ENCODE results near the gene CYB5RL.
"Not testable (repeated sequence)": the region's sequence is repeated elsewhere in the genome, so short reads cannot be mapped to it uniquely, and the experiment has no call there.

The CYB5RL gene

GRCh38 chr1:54240741-54241335, 41.0 kb upstream of the CYB5RL start:
- Histone ChIP-seq H3K27ac (no peak overlapping the region), H3K9ac (ENCODE audit: insufficient read length) (no peak overlapping the region), H3K4me3 (no peak overlapping the region), H3K9me3 (ENCODE audit: low read depth, low read length) (no peaks in the 10 kb centered on the region), H3K36me3 (ENCODE audit: insufficient read depth, low read length) (peaks cover 39% of the 10 kb centered on the region)
- DNase-seq (ENCODE audit: low read depth, low spot score), result no peak
- no peak for TF ChIP-seq EZH2 (IDR thresholded peaks at IDR 0.05)
- TF ChIP-seq FOXP2 (optimal IDR thresholded peaks at IDR 0.05; ENCODE audit: control extremely low read depth, extremely low read length, insufficient read depth), result no peak
- no peak for TF ChIP-seq POLR2AphosphoS5 (IDR thresholded peaks at IDR 0.05; ENCODE audit: borderline replicate concordance, low read depth, low read length)

- TF ChIP-seq POLR2AphosphoS5 (IDR thresholded peaks at IDR 0.05; ENCODE audit: borderline replicate concordance, low read depth, low read length) (no peak), EZH2 (IDR thresholded peaks at IDR 0.05) (no peak), FOXP2 (optimal IDR thresholded peaks at IDR 0.05; ENCODE audit: control extremely low read depth, extremely low read length, insufficient read depth) (no peak)
- Histone ChIP-seq H3K9ac (ENCODE audit: insufficient read length) (no peak overlapping the region), H3K9me3 (ENCODE audit: low read depth, low read length) (no peaks in the 10 kb centered on the region), H3K4me3 (no peak overlapping the region), H3K36me3 (ENCODE audit: insufficient read depth, low read length) (peaks cover 39% of the 10 kb centered on the region), H3K27ac (no peak overlapping the region)
- DNase-seq (ENCODE audit: low read depth, low spot score), result no peak
Measured at GRCh38 chr1:54239631-54240031, 39.8 kb upstream of the CYB5RL start.

GRCh38 chr1:54239035-54239383, 39.2 kb upstream of the CYB5RL start:
- DNase-seq (ENCODE audit: low read depth, low spot score), result no peak
- no peak overlapping the region for H3K27ac ChIP-seq
- H3K4me3 ChIP-seq, result no peak overlapping the region
- H3K36me3 ChIP-seq (ENCODE audit: insufficient read depth, low read length), result peaks cover 39% of the 10 kb centered on the region
- TF ChIP-seq FOXP2 (optimal IDR thresholded peaks at IDR 0.05; ENCODE audit: control extremely low read depth, extremely low read length, insufficient read depth), result no peak
- TF ChIP-seq EZH2 (IDR thresholded peaks at IDR 0.05), result no peak
- no peak for TF ChIP-seq POLR2AphosphoS5 (IDR thresholded peaks at IDR 0.05; ENCODE audit: borderline replicate concordance, low read depth, low read length)
- H3K9me3 ChIP-seq (ENCODE audit: low read depth, low read length), result no peaks in the 10 kb centered on the region
- H3K9ac ChIP-seq (ENCODE audit: insufficient read length), result no peak overlapping the region

- TF ChIP-seq FOXP2 (optimal IDR thresholded peaks at IDR 0.05; ENCODE audit: control extremely low read depth, extremely low read length, insufficient read depth) (no peak), POLR2AphosphoS5 (IDR thresholded peaks at IDR 0.05; ENCODE audit: borderline replicate concordance, low read depth, low read length) (no peak), EZH2 (IDR thresholded peaks at IDR 0.05) (no peak)
- Histone ChIP-seq H3K9ac (ENCODE audit: insufficient read length) (no peak overlapping the region), H3K36me3 (ENCODE audit: insufficient read depth, low read length) (peaks cover 39% of the 10 kb centered on the region), H3K9me3 (ENCODE audit: low read depth, low read length) (no peaks in the 10 kb centered on the region), H3K27ac (no peak overlapping the region), H3K4me3 (no peak overlapping the region)
- DNase-seq (ENCODE audit: low read depth, low spot score), result no peak
Measured at GRCh38 chr1:54238353-54239034, 38.7 kb upstream of the CYB5RL start.

GRCh38 chr1:54237586-54237985, 37.8 kb upstream of the CYB5RL start:
- Histone ChIP-seq H3K4me3 (no peak overlapping the region), H3K9ac (ENCODE audit: insufficient read length) (no peak overlapping the region), H3K27ac (no peak overlapping the region), H3K9me3 (ENCODE audit: low read depth, low read length) (no peaks in the 10 kb centered on the region), H3K36me3 (ENCODE audit: insufficient read depth, low read length) (peaks cover 36% of the 10 kb centered on the region)
- no peak for DNase-seq (ENCODE audit: low read depth, low spot score)
- no peak for TF ChIP-seq POLR2AphosphoS5 (IDR thresholded peaks at IDR 0.05; ENCODE audit: borderline replicate concordance, low read depth, low read length)
- TF ChIP-seq EZH2 (IDR thresholded peaks at IDR 0.05), result no peak
- TF ChIP-seq FOXP2 (optimal IDR thresholded peaks at IDR 0.05; ENCODE audit: control extremely low read depth, extremely low read length, insufficient read depth), result no peak

GRCh38 chr1:54234284-54234683, 34.5 kb upstream of the CYB5RL start:
- TF ChIP-seq POLR2AphosphoS5 (IDR thresholded peaks at IDR 0.05; ENCODE audit: borderline replicate concordance, low read depth, low read length), result no peak
- TF ChIP-seq EZH2 (IDR thresholded peaks at IDR 0.05), result no peak
- TF ChIP-seq FOXP2 (optimal IDR thresholded peaks at IDR 0.05; ENCODE audit: control extremely low read depth, extremely low read length, insufficient read depth), result no peak
- Histone ChIP-seq H3K9ac (ENCODE audit: insufficient read length) (no peak overlapping the region), H3K27ac (no peak overlapping the region), H3K36me3 (ENCODE audit: insufficient read depth, low read length) (peaks cover 31% of the 10 kb centered on the region), H3K4me3 (no peak overlapping the region), H3K9me3 (ENCODE audit: low read depth, low read length) (no peaks in the 10 kb centered on the region)
- no peak for DNase-seq (ENCODE audit: low read depth, low spot score)

- not testable (repeated sequence) for DNase-seq (ENCODE audit: low read depth, low spot score); H3K4me3 ChIP-seq; H3K9ac ChIP-seq (ENCODE audit: insufficient read length); H3K9me3 ChIP-seq (ENCODE audit: low read depth, low read length); H3K27ac ChIP-seq
- H3K36me3 ChIP-seq (ENCODE audit: insufficient read depth, low read length), result peaks cover 20% of the 10 kb centered on the region
Measured at GRCh38 chr1:54233196-54233595, 33.4 kb upstream of the CYB5RL start.

- Histone ChIP-seq H3K9me3 (ENCODE audit: low read depth, low read length) (no peaks in the 10 kb centered on the region), H3K9ac (ENCODE audit: insufficient read length) (no peak overlapping the region), H3K27ac (no peak overlapping the region), H3K4me3 (no peak overlapping the region), H3K36me3 (ENCODE audit: insufficient read depth, low read length) (no peaks in the 10 kb centered on the region)
- TF ChIP-seq EZH2 (IDR thresholded peaks at IDR 0.05) (no peak), FOXP2 (optimal IDR thresholded peaks at IDR 0.05; ENCODE audit: control extremely low read depth, extremely low read length, insufficient read depth) (no peak), POLR2AphosphoS5 (IDR thresholded peaks at IDR 0.05; ENCODE audit: borderline replicate concordance, low read depth, low read length) (no peak)
- no peak for DNase-seq (ENCODE audit: low read depth, low spot score)
Measured at GRCh38 chr1:54230507-54231339, 30.9 kb upstream of the CYB5RL start.

Measured in SK-N-MC (cell line).